ENCODE results near the gene TMEM135.

DNA sequence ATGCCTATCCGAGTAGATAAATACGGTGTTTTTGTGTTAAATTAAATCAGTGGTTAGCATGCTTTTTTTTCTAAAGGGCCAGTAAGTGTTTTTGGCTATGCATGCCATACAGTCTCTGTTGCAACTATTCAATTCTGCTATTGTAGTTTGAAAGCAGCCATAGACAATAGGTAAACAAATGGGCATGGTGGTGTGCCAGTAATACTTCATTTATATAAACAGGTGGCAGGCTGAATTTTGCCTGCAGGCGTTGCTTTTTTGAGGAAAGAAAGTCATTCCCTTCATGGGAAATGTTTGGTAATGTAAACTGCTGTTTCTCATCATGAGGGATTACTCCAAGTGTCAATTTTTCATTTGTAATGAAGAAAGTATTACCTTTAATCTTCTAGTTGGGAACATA, 106.5 kb downstream of the TMEM135 start:
- no peak for TF ChIP-seq CTCF (IDR thresholded peaks at IDR 0.05; ENCODE audit: low read depth, low read length, poor library complexity, severe bottlenecking)
- no peak for TF ChIP-seq EZH2phosphoT487 (IDR thresholded peaks at IDR 0.05; ENCODE audit: borderline replicate concordance, low read length)
